HEK293 (cell line): ENCODE measurements around the gene ZBTB22.

Source experiments
- CTCF ChIA-PET: fragments of 350-600 bp; formaldehyde crosslinking; extraction: SDS; loops from one replicate; lab custom pipeline; 2021; ENCODE audit warnings: antibody characterized with exemption; lab: Yijun Ruan, JAX
- POLR2A ChIA-PET: fragments of 300-600 bp; formaldehyde crosslinking; extraction: SDS; loops from one replicate; lab custom pipeline; 2020; ENCODE audit warnings: antibody characterized with exemption, inconsistent platforms; lab: Yijun Ruan, JAX
- H3K27ac ChIP-seq: fragments of 200-500 bp; sonication (Bioruptor generic); 2 replicates; pipeline ENCODE4 v1.5.1; 2014; ENCODE audit warnings: low read depth, low read length, control low read depth, inconsistent platforms; ENCODE audit errors: extremely low read depth
- H3K36me3 ChIP-seq, 2 experiments: fragments of 200-500 bp in 1 of 2; sonication (Bioruptor generic) in 1 of 2; 1 replicate in 1 of 2; 2 replicates in 1 of 2; pipeline ENCODE4 v1.5.1; 2014 to 2017; ENCODE audit warnings: inconsistent platforms in 2 of 2, low read length in 2 of 2; ENCODE audit not compliant: control insufficient read depth in 2 of 2, insufficient read depth in 1 of 2
- H3K4me1 ChIP-seq: fragments of 200-500 bp; sonication (Bioruptor generic); 2 replicates; pipeline ENCODE4 v1.5.1; 2014; ENCODE audit warnings: mild to moderate bottlenecking, low read length, inconsistent platforms; ENCODE audit not compliant: control insufficient read depth, insufficient read depth
- H3K4me3 ChIP-seq: 2 replicates; pipeline ENCODE4 v1.5.1; 2011; ENCODE audit warnings: low read depth, mild to moderate bottlenecking, control low read depth, low read length, moderate library complexity
- H3K9me3 ChIP-seq: fragments of 200-500 bp; sonication (Bioruptor generic); 2 replicates; pipeline ENCODE4 v1.5.1; 2014; ENCODE audit warnings: low read depth, low read length, inconsistent platforms; ENCODE audit not compliant: control insufficient read depth, insufficient read depth
- GLIS2 ChIP-seq: fragments of 450-650 bp; formaldehyde crosslinking; IDR thresholded peaks from 2 replicates; pipeline ENCODE4 v1.5.1; 2016; ENCODE audit warnings: missing biosample characterization, missing genetic modification characterization
- KLF9 ChIP-seq: fragments of 450-650 bp; formaldehyde crosslinking; IDR thresholded peaks from 2 replicates; pipeline ENCODE4 v1.5.1; 2016; ENCODE audit warnings: missing biosample characterization, missing genetic modification characterization, low read depth
- SP3 ChIP-seq: fragments of 450-650 bp; formaldehyde crosslinking; IDR thresholded peaks from 2 replicates; pipeline ENCODE4 v1.5.1; 2016; ENCODE audit warnings: missing biosample characterization, missing genetic modification characterization
- SP7 ChIP-seq: fragments of 450-650 bp; formaldehyde crosslinking; IDR thresholded peaks from 2 replicates; pipeline ENCODE4 v1.5.1; 2016; ENCODE audit warnings: missing biosample characterization, missing genetic modification characterization
- ZBTB17 ChIP-seq: fragments of 450-650 bp; formaldehyde crosslinking; IDR thresholded peaks from 2 replicates; pipeline ENCODE4 v1.5.1; 2016; ENCODE audit warnings: missing biosample characterization, missing genetic modification characterization
- ZBTB48 ChIP-seq: fragments of 450-650 bp; formaldehyde crosslinking; IDR thresholded peaks from 2 replicates; pipeline ENCODE4 v1.5.1; 2016; ENCODE audit warnings: missing biosample characterization, missing genetic modification characterization
- ZFHX2 ChIP-seq: fragments of 450-650 bp; formaldehyde crosslinking; conservative IDR thresholded peaks from 2 replicates; pipeline ENCODE4 v1.5.1; 2016; ENCODE audit warnings: missing biosample characterization, missing genetic modification characterization
- ZIC2 ChIP-seq: fragments of 450-650 bp; formaldehyde crosslinking; IDR thresholded peaks from 2 replicates; pipeline ENCODE4 v1.5.1; 2016; ENCODE audit warnings: missing biosample characterization, missing genetic modification characterization
- ZNF121 ChIP-seq: fragments of 450-650 bp; formaldehyde crosslinking; IDR thresholded peaks from 2 replicates; pipeline ENCODE4 v1.5.1; 2016; ENCODE audit warnings: missing biosample characterization, missing genetic modification characterization
- ZNF19 ChIP-seq: fragments of 450-650 bp; formaldehyde crosslinking; IDR thresholded peaks from 2 replicates; pipeline ENCODE4; 2016; ENCODE audit warnings: missing biosample characterization, missing genetic modification characterization, low read depth
- ZNF335 ChIP-seq: fragments of 450-650 bp; formaldehyde crosslinking; conservative IDR thresholded peaks from 2 replicates; pipeline ENCODE4 v1.5.1; 2016; ENCODE audit warnings: missing biosample characterization, missing genetic modification characterization
- ZNF366 ChIP-seq: fragments of 450-650 bp; formaldehyde crosslinking; conservative IDR thresholded peaks from 2 replicates; pipeline ENCODE4 v1.5.1; 2016; ENCODE audit warnings: missing biosample characterization, missing genetic modification characterization
- ZNF398 ChIP-seq: fragments of 450-650 bp; formaldehyde crosslinking; IDR thresholded peaks from 2 replicates; pipeline ENCODE4 v1.5.1; 2017; ENCODE audit warnings: missing biosample characterization, missing genetic modification characterization
- ZNF501 ChIP-seq: fragments of 450-650 bp; formaldehyde crosslinking; IDR thresholded peaks from 2 replicates; pipeline ENCODE4 v1.5.1; 2016; ENCODE audit warnings: missing biosample characterization, missing genetic modification characterization
- ZNF544 ChIP-seq: fragments of 450-650 bp; formaldehyde crosslinking; IDR thresholded peaks from 2 replicates; pipeline ENCODE4 v1.5.0; 2017; ENCODE audit warnings: missing biosample characterization, missing genetic modification characterization
- ZNF548 ChIP-seq: fragments of 450-650 bp; formaldehyde crosslinking; IDR thresholded peaks from 2 replicates; pipeline ENCODE4 v1.5.1; 2016; ENCODE audit warnings: missing biosample characterization, missing genetic modification characterization
- ZNF600 ChIP-seq: fragments of 450-650 bp; formaldehyde crosslinking; IDR thresholded peaks from 2 replicates; pipeline ENCODE4 v1.5.1; 2016; ENCODE audit warnings: missing biosample characterization, missing genetic modification characterization
- TF ChIP-seq, protein P1 (sequence below): fragments of 450-650 bp; formaldehyde crosslinking; IDR thresholded peaks from 2 replicates; pipeline ENCODE4 v1.5.1; 2016; ENCODE audit warnings: missing biosample characterization, missing genetic modification characterization

The ZBTB22 gene

GRCh38 chr6:33297956-33298772 lies 19.4 kb downstream of the ZBTB22 start (continued):
- TF ChIP-seq ZNF544 (tag by site-specific recombination) (no peak), ZNF548 (tag by site-specific recombination) (no peak), ZNF19 (tag by site-specific recombination) (no peak), ZNF366 (tag by site-specific recombination) (peak; percentile 53; the same call in 1 of the 2 replicates), ZNF398 (tag by site-specific recombination) (peak; percentile 77), ZNF335 (peak; percentile 89), ZNF600 (tag by site-specific recombination) (peak; percentile 61), ZIC2 (peak; percentile 54; the same call in 1 of the 2 replicates), ZBTB17 (tag by site-specific recombination) (peak; percentile 35; the same call in 1 of the 2 replicates), SP7 (tag by site-specific recombination) (peak; percentile 43)
- TF ChIP-seq, protein P1, sequence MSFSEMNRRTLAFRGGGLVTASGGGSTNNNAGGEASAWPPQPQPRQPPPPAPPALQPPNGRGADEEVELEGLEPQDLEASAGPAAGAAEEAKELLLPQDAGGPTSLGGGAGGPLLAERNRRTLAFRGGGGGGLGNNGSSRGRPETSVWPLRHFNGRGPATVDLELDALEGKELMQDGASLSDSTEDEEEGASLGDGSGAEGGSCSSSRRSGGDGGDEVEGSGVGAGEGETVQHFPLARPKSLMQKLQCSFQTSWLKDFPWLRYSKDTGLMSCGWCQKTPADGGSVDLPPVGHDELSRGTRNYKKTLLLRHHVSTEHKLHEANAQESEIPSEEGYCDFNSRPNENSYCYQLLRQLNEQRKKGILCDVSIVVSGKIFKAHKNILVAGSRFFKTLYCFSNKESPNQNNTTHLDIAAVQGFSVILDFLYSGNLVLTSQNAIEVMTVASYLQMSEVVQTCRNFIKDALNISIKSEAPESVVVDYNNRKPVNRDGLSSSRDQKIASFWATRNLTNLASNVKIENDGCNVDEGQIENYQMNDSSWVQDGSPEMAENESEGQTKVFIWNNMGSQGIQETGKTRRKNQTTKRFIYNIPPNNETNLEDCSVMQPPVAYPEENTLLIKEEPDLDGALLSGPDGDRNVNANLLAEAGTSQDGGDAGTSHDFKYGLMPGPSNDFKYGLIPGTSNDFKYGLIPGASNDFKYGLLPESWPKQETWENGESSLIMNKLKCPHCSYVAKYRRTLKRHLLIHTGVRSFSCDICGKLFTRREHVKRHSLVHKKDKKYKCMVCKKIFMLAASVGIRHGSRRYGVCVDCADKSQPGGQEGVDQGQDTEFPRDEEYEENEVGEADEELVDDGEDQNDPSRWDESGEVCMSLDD = no peak

DNA sequence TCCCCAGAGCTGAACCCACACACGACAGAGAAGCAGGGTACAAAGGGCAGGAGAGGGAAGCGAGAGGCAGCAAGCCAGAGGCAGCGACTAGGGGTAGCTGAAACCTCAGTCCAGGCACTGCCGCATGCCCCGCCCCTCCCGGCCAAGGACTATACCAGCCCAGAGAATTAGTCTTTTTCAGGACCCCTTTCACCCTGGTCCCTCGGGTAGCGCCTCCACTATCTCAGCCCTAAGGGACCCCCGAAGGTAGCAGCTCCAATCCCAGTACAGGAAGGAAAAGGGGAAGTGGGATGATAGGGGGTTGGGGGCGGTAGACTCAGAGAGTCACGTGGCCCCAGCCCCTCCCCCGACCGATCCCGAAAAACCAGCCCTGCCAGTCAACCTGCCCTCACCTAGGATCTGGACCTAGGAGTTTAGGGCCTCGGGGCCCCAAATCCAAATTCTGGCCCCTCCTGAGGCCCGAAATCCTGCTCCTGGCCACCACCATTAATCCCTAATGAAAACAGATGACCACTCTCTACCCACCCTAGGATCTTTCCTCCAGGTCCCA lies 20.1 kb downstream of the ZBTB22 start:
- TF ChIP-seq ZNF121 (tag by site-specific recombination) = no peak
- peak; percentile 10; the same call in 1 of the 2 replicates for TF ChIP-seq GLIS2 (tag by site-specific recombination)
- TF ChIP-seq SP3 (tag by site-specific recombination) = peak; percentile 58
- TF ChIP-seq ZNF501 (tag by site-specific recombination) = no peak
- TF ChIP-seq ZFHX2 (tag by site-specific recombination) = 0 out of 2 replicates have a peak, but pooled peaks have one; percentile 9
- TF ChIP-seq ZBTB48 (tag by site-specific recombination) = peak; percentile 54; the same call in 1 of the 2 replicates
- TF ChIP-seq KLF9 (tag by site-specific recombination) = peak; percentile 34; the same call in 1 of the 2 replicates
- TF ChIP-seq, protein P1 = 0 out of 2 replicates have a peak, but pooled peaks have one; percentile 12
- TF ChIP-seq, all 188 proteins: peak for 6
- Histone ChIP-seq H3K4me3 (peak overlapping the region; percentile 13; the same call in 1 of the 2 replicates), H3K9me3 (no peaks in the 10 kb centered on the region), H3K4me1 (no peaks in the 10 kb centered on the region), H3K27ac (no peak overlapping the region), H3K36me3 (peaks cover 7 to 41% of the 10 kb centered on the region in 2 experiments; a peak in 2 of 3 replicates)
- ChIA-PET POLR2A (interaction anchor here (1.0 to 3.6 kb wide), 9 partner anchors 9 to 325 kb away, joined by 4 to 57 read pairs (median 19); partner anchors contain the start of genes B3GALT4, HSD17B8, PFDN6 and RPS18), CTCF (interaction anchor here (0.8 to 1.6 kb wide), 5 partner anchors 9 to 93 kb away, joined by 3 to 9 read pairs (median 4); partner anchors contain the start of genes B3GALT4 and WDR46)
